NB4 (cell line): ENCODE data around the gene ANGEL1.
A peak's percentile ranks its signal among the peaks of the same experiment; 100 is the strongest.

Source experiments
- DNase-seq: peaks from one replicate; pipeline ENCODE4 v3.0.0; 2010; ENCODE audit warnings: low read depth
- H3K4me3 ChIP-seq: one replicate; pipeline ENCODE4 v1.5.1; 2011; ENCODE audit warnings: mild to moderate bottlenecking, low read depth, low read length, moderate library complexity
- CTCF ChIP-seq: IDR thresholded peaks from one replicate; pipeline ENCODE4 v1.5.1; 2012; ENCODE audit warnings: low read depth, low read length
- MAX ChIP-seq: IDR thresholded peaks from 2 replicates; pipeline ENCODE4 v1.6.1; 2011; ENCODE audit warnings: low read depth, low read length
- MYC ChIP-seq: IDR thresholded peaks from 2 replicates; pipeline ENCODE4 v1.6.1; 2011; ENCODE audit warnings: low read depth, low read length
- POLR2A ChIP-seq: IDR thresholded peaks from 2 replicates; pipeline ENCODE4 v1.6.1; 2011; ENCODE audit warnings: mild to moderate bottlenecking; ENCODE audit not compliant: insufficient read length; ENCODE audit errors: extremely low read depth

ANGEL1 gene

DNA sequence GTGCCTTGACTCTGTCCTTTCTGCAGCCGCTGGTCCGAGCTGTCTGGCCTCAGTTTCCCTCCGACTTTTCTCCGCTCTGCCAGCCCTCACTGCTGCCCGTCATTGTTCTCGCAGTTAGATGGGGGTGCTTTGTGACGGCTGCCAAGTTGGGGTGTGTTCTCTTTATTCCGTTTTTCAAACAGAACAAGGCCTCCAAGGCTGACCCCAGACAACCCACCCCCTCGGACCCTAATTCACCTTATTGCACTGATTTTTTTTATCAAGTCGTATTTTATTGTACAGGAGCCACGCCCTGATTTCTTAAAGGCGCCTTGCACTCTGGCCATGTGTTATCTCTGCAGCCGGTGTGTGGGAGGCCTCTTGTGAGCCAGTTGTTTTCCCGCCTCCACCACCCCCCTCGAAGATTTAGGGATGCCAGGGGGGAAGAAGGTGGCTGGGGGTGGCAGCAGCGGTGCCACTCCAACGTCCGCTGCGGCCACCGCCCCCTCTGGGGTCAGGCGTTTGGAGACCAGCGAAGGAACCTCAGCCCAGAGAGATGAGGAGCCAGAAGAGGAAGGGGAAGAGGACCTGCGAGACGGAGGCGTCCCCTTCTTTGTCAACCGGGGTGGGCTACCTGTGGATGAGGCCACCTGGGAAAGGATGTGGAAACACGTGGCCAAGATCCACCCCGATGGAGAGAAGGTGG lies 50.1 kb downstream of the ANGEL1 start:
- no peak for DNase-seq
- TF ChIP-seq MAX (no peak), CTCF (no peak), POLR2A (no peak), MYC (no peak)
- H3K4me3 ChIP-seq = no peak overlapping the region

- TF ChIP-seq POLR2A = no peak
- TF ChIP-seq CTCF = no peak
- TF ChIP-seq MAX = no peak
- TF ChIP-seq MYC = no peak
- no peak overlapping the region for H3K4me3 ChIP-seq
- DNase-seq = no peak
Measured at GRCh38 chr14:76761960-76762410, 50.7 kb downstream of the ANGEL1 start.

GRCh38 chr14:76761136-76761959 lies 51.3 kb downstream of the ANGEL1 start, which contains the start of gene VASH1:
Gene VASH1, plus strand, starts transcription at chr14:76761468. Its CDS starts 1,354 bp downstream, at chr14:76762822.
- H3K4me3 ChIP-seq = no peak within 1 kb of the TSS
- peak; percentile 80 for DNase-seq
- TF ChIP-seq MAX (no peak), POLR2A (no peak), CTCF (no peak)

DNA sequence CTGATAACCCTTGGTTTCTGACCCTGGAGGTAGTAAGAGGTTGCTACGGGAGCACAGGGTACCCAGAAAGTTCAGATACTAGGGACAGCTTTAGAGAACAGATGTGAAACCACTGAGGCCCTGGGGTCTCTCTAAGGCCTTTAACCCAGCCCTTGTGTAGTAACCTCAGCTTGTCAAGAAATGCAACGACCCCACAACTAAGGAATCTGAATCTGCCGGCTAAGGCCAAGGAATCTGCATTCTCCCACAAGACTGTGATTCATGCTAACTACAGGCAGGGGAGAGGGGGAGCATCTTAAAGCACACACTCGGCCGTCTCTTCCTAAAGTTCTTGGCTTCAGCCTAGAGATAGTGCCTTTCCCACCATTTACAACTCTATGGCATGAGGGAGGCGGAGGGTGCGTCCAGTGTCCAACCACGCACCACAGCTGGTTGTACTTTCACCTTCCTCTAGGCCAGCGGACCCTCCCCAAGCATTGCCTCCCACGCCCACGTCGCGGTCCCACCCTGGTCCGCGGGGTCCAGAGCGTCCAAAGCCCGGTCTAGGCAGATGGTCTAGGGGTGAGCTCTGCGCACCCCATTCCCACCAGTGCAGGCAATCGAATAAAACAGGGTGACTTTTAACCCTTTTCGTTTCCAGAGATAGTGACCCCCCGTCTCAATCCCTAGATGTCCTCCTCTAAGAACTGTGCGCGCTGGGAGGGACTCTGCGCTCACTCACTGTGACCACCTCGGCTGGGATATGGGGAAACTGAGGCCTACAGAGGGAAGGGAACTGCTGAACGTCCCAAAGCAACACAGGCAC lies 52.1 kb downstream of the ANGEL1 start:
- no peak overlapping the region for H3K4me3 ChIP-seq
- no peak for DNase-seq
- no peak for TF ChIP-seq POLR2A
- TF ChIP-seq MAX = no peak
- no peak for TF ChIP-seq MYC
- TF ChIP-seq CTCF = no peak

GRCh38 chr14:76759589-76759988 lies 53.1 kb downstream of the ANGEL1 start:
- DNase-seq = no peak

More at GRCh38 chr14:76759589-76759988, 53.1 kb downstream of the ANGEL1 start:
- no peak overlapping the region for H3K4me3 ChIP-seq
- no peak for TF ChIP-seq MYC
- no peak for TF ChIP-seq MAX
- TF ChIP-seq CTCF = no peak
- TF ChIP-seq POLR2A = no peak
